Spleen (tissue), 7 donors: ENCODE results near the gene VIPR1.

ENCODE experiments used
- POLR2A ChIP-seq, 3 donors: fragments of 450-650 bp; IDR thresholded peaks; one replicate each; pipeline ENCODE4 v1.5.1; 2017; ENCODE audit warnings: antibody characterized with exemption in 3 of 3, mild to moderate bottlenecking in 1 of 3
- TF ChIP-seq, protein P1 (sequence below), 11 experiments: fragments of 200-600 bp in 7 of 11; fragments of 450-650 bp in 4 of 11; sonication (generic) in 4 of 11; IDR thresholded peaks in 8 of 11; conservative IDR thresholded peaks in 3 of 11; 1 replicate in 7 of 11; 2 replicates in 4 of 11; pipeline versions ENCODE4 v1.4.0 to v1.8.0; 2016 to 2021; ENCODE audit warnings: antibody characterized with exemption in 11 of 11, inconsistent platforms in 4 of 11, mild to moderate bottlenecking in 1 of 11
- donor health status: DM: no; HTN: no; CAD: no; lungs with moderate emphysema.
- donor health status: DM: no; HTN: no; CAD: no.
- donor health status: DM: no; HTN: no; CAD: no.

DNA sequence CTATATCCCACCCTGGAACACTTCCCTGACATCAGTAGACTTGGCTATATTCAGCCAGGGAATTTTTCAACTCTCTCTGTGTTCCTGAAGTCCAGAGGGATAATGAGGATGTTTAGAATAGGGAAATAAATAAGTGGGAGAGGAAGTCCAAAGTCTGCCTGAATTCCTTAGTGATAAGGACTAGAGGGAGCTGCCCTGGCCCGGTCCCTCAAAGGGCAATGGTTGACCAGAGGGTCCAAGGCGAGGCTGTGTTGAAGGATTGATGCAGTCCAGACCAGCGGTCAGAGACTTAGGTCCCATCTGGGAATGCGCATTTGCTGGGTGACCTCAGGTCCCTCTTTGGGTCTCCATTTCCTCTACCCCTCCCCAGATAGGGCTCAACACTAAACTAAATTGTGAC, 7.9 kb downstream of the VIPR1 start:
- TF ChIP-seq, protein P1, sequence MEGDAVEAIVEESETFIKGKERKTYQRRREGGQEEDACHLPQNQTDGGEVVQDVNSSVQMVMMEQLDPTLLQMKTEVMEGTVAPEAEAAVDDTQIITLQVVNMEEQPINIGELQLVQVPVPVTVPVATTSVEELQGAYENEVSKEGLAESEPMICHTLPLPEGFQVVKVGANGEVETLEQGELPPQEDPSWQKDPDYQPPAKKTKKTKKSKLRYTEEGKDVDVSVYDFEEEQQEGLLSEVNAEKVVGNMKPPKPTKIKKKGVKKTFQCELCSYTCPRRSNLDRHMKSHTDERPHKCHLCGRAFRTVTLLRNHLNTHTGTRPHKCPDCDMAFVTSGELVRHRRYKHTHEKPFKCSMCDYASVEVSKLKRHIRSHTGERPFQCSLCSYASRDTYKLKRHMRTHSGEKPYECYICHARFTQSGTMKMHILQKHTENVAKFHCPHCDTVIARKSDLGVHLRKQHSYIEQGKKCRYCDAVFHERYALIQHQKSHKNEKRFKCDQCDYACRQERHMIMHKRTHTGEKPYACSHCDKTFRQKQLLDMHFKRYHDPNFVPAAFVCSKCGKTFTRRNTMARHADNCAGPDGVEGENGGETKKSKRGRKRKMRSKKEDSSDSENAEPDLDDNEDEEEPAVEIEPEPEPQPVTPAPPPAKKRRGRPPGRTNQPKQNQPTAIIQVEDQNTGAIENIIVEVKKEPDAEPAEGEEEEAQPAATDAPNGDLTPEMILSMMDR (IDR thresholded peaks at IDR 0.05 in 8 of 11, conservative IDR thresholded peaks at IDR 0.05 in 3 of 11) = no peak
- no peak for TF ChIP-seq POLR2A (IDR thresholded peaks at IDR 0.05)
